Loucy (cell line): ENCODE results near the gene DYNC1H1.

Experiments used
- CTCF ChIP-seq: fragments of 200-600 bp; sonication (generic); conservative IDR thresholded peaks from 2 replicates; pipeline ENCODE4 v1.5.1; 2014; ENCODE audit warnings: mild to moderate bottlenecking, antibody characterized with exemption, low read length
- EZH2phosphoT487 ChIP-seq: fragments of 200-600 bp; IDR thresholded peaks from 2 replicates; pipeline ENCODE4 v1.6.1; 2018; ENCODE audit warnings: antibody characterized with exemption, mild to moderate bottlenecking, moderate library complexity, borderline replicate concordance

DNA sequence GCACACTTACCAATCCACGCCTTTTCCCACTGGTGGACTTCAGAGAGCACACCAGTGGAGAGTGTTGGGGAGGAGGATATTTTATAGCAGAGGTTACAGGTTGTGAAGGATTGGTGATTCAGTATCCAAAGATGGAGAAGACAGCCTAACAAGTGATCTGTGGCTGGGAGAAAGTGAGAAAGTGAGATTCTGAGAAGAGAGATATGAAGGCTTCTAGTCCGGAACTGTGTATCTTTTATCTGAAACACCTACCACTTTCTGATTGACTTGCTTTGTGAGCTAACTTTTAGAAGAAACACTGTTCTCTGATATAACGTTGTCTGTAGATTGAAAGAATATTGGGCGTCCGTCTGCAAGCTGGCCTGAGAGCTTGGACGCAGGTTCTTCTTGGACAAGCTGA is 24.0 kb downstream of the DYNC1H1 start:
- TF ChIP-seq CTCF (no peak), EZH2phosphoT487 (no peak)
